ENCODE data around the gene METAP2.

The METAP2 gene

DNA sequence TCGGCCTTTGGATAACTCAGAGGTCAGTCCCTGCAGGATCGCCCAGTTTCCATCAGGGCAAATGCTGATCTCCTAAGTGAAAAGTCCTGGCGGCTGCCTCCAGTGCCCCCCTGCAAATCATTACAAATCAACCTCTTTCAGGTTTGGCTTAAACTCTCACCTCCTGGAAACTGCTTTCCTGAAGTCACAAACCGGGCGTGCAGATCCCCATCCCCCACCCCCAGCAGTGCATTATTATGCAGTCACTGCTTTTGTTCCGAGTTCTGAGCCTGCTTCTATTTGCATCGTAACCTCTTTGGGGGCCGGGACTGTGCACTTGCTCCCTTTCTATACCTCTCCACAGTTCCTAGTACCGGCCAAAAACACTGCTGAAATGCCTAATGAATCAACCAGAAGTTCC, 77.4 kb downstream of the METAP2 start, which contains the start of gene USP44:
Gene USP44, minus strand, starts transcription at position 172 of the 400 bp plus-strand sequence. CDS start 17,220 bp downstream, outside the sequence.
- DNase-seq (ENCODE audit: low read depth), result no peak

DNA sequence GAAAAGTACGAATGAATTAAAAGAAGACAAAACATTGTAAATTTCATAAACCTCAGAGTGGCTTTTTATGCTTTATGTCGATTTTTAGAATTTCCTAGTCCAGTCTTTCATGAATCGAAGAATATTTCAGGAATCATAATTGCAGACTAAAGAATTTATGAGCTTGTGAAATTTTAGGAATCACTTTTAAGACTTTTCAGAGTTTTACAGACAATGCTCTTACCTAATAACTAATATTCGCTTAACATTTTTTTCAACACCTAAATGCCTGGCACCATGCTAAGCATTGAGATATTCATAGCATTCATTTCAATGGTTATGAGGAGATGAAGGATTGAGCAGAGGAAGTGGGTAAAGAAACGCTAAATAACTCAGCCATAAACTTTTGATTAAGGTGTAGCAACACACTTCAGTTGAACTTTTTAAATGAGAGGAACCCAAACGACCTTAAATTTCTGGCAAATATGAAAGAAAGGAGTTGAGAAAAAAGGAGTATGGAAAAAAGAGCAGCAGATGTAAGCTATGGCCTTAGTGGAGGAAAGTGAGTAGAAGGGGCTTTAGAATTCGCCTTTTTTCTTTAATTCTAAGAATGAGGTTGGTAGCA, 78.1 kb downstream of the METAP2 start:
- no peak for DNase-seq (ENCODE audit: low read depth)

DNA sequence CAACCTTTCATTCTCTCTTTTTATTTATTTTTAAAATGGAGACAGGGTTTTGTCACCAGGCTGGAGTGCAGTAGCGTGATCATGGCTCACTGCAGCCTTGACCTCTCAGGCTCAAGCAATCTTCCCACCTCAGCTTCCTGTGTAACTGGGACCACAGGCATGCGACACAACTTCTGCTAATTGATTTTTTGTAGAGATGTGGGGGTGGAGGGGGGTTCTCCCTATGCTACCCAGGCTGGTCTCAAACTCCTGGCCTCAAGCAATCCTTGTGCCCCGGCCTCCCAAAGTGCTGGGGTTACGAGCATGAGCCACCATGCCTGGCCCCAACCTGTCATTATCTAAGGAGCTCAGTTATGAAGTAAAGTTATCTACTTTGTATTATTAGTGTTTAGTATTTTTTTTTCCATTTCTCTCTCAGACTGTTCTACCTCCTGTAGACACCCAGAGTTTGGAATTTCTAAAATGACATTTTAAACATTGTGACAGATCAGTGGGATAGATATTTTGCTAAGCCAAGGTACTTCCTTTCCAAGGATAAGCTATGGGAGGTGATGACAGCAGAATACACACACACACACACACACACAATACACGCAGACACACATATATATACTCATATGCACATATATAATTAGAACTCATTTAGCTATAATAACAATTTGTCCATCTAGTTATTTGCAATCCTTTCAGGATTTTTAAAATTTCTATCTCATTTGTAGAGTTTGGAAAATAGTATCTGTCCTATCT, 79.4 kb downstream of the METAP2 start:
- DNase-seq (ENCODE audit: low read depth), result no peak

DNA sequence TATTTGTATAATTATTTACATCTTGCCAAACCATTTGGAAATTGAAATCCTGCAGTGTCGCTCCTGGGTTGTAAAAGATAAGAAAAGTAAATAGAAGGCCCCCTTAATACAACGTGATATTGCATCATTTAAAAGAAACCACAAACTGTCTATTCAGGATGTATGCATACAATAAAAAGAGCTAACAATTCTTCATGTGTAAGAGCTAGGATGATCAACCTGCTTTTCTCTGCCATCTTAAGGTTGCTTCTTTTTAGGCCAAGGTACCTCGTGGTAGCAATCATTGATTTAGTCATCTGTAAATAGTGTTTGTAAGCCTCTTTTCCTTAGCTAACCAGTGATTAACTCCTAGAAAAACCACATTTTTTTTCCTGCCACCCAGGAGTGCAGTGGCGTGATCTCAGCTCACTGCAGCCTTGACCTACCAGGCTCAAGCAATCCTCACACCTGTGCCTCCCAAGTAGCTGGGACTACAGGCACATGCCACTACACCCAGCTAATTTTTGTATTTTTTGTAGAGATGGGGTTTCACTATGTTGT, 80.7 kb downstream of the METAP2 start:
- DNase-seq (ENCODE audit: low read depth), result no peak

DNA sequence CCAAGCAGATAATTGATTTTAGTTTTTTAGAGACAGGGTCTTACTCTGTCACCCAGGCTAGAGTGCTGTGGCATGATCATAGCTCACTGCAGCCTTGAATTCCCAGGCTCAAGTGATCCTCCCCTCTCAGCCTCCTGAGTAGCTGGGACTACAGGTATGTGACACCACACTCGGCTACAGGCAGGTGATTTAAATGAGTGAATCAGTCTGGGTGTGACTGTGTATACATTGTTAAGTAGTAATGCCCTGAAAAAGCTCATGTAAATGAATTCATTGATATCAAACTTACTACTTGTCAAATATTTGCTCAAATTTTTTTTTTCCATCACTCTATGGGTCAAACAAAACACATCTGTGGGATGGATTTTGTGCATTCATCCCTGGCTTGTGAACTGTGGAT, 83.7 kb downstream of the METAP2 start:
- no peak for DNase-seq (ENCODE audit: low read depth)

Data from stimulated activated CD8-positive, alpha-beta memory T cell treated with anti-CD3 and anti-CD28 coated beads, Interleukin-12 subunit alpha, Interleukin-12 subunit beta, amount 100 ng/mL, for 1 hour (primary cell).